Activated CD4-positive, CD25-positive, alpha-beta regulatory T cell (primary cell): ENCODE data around the gene PTBP1.
"Not testable (repeated sequence)": the region's sequence is repeated elsewhere in the genome, so short reads cannot be mapped to it uniquely, and the experiment has no call there.

ENCODE experiments used
- DNase-seq, 4 experiments: peaks; one replicate each; lab custom pipeline; 2025; lab: John Stamatoyannopoulos, UW

Gene PTBP1

DNA sequence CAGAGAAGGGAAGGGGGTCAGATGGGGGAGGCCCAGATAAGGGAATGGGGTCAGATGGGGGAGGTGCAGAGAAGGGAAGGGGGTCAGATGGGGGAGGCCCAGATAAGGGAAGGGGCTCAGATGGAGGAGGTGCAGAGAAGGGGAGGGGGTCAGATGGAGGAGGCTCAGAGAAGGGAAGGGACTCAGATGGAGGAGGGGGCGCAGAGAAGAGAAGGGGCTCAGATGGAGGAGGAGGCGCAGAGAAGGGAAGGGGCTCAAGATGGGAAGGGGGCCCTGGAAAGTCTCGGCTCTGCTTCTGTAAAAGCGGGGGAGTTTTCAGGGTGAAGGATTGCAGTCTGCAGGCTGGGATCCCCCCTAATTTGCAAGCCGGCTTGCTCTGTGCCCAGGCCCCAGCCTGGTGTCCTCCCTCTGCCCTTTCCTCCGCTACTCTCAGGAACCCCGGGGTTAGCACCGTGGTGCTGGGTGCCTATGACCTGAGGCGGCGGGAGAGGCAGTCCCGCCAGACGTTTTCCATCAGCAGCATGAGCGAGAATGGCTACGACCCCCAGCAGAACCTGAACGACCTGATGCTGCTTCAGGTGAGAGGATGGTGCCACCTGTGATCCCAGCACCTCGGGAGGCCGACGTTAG lies 32.0 kb downstream of the PTBP1 start:
- no peak for DNase-seq

DNA sequence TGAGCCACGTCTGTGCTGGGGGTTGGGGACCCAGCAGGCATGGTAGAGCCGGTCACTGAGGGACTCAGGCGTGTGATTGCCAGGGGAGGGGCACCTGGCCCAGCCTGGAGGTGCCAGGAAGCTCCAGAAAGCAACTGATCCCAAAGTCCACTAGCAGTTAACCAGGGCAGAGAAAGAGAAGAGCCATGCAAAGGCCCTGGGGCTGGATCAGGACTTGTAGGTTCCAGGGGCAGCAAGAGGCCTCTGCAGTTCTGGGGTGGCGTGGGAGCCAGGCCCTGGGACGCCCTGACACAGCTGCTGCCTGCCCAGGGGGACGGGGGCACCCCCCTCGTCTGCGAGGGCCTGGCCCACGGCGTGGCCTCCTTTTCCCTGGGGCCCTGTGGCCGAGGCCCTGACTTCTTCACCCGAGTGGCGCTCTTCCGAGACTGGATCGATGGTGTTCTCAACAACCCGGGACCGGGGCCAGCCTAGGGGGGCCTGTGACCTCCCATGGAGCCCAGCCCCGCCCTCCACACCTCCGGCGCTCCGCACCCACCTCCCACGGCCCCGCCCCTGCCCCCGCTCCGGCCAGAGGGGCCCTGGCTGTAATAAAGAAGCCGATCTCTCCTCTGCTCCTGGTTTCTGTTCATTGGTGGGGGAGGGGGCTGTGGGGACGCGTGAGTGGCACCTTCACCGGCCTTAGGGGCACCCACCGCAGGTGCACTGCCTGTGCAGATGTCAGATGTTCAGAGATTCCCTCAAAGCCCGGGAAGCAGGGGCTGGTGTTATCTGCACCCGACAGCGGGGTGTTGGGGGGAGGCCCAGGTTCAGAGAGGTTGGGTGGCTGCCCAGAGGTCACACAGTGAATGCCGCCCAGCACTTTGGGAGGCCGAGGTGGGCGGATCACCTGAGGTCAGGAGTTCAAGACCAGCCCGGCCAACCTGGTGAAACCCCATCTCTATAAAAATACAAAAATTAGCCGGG lies 34.4 kb downstream of the PTBP1 start:
- no peak for DNase-seq

GRCh38 chr19:834216-834615 lies 37.0 kb downstream of the PTBP1 start:
- DNase-seq: no peak

DNA sequence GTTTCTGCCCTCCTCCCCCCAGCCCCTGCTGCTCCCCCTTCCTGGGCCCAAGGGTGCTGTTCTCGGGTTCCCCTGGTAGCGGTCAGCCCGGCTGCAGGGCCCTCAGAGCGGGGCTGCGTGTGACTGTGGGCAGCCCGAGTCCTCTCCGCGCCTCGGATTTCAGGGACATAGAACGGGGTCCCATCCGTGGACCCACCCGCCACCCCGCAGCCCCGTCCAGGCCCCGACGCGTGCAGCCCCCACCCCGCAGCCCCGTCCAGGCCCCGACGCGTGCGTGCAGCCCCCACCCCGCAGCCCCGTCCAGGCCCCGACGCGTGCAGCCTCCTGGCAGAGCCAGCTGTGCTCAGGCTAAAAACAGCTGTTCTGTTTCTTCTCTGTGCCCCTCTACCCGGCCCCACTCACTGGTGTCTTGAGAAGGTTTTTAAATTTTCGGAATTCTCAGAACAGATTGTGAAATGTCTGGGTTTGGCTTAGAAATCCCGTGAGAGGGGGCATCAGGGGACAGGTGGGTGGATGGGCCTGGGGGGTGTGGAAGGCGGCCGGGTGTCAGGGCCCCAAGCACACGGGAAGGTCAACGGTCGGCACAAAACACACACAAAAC lies 38.1 kb downstream of the PTBP1 start:
- DNase-seq: no peak

DNA sequence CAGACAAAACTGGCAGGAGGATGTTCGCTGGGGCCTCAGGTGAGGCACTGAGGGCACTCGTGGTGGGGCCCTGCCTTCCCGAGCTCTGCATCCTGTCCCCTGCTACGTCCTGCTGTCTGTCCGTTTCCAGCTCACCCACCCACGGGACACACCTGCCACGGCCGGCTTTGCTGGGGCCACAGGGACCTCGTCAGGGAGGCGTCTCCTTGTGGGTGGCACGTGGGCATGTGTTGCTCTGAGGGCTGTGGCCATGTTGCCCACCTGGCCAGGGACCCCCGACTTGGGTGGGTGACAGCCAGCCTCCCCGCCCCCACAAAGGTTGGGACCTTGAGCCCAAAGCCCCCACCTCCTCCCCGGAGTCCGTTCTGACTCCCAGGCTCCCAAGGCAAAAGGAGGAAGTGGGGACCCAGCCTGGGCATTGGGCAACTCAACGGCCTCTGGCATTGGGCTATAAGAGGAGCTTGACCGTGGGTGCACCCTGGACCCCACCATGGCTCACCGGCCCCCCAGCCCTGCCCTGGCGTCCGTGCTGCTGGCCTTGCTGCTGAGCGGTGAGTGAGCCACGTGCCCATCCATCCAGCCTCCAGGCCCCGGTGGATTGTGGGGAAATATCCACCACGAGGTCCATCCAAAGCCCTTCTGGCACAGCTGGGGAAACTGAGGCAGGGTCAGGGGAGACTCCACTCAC lies 43.4 kb downstream of the PTBP1 start, which contains the start of gene PRTN3:
Gene PRTN3 (plus strand): TSS at position 481 of the 688 bp plus-strand sequence. CDS start 10 bp downstream, at position 491.
- DNase-seq: no peak

GRCh38 chr19:842802-843179 lies 45.5 kb downstream of the PTBP1 start:
- not testable (repeated sequence) for DNase-seq

DNA sequence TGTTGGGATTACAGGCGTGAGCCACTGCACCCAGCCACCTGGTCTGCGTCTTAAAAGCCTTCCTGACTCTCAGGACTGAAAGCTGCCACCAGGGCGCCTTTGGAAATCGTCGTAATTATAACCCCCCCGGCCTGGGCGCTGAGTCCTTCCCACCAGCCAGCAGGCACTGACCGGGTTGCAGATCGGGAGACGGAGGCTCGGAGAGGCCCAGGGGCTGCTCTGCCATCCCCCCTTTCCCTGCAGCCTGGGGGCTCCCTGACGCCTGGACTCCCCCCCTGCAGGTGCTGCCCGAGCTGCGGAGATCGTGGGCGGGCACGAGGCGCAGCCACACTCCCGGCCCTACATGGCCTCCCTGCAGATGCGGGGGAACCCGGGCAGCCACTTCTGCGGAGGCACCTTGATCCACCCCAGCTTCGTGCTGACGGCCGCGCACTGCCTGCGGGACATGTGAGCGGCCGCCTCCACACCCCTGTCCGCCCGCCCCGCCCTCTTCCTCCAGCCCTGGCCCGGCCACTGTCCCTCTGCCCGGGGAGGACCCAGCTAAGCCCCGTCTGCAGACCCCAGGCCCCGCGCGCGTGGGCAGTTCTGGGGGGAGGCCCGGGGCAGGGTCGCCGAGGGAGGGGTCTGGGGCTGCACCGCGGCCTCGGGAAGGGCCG lies 46.1 kb downstream of the PTBP1 start:
- DNase-seq: no peak

GRCh38 chr19:843836-844545 lies 46.7 kb downstream of the PTBP1 start:
- DNase-seq: no peak

DNA sequence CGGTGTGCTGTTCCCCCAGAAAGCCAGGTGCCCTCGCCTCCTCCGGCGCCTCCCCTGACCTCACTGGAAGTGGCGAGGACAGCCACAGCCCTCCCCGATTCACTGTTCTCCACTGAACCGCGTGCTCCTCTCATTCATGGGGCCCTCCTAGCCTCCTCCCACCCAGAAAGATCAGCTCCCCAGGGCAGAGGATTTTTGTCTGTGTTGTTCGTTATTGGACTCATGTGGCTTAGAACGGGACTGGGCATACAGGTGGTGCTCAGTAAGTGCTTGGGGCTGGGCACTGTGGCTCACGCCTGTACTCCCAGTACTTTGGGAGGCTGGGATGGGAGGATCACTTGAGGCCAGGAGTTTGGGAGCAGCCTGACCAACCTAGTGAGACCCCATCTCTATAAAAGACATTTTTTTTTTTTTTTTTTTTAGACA lies 47.3 kb downstream of the PTBP1 start:
- DNase-seq: no peak

DNA sequence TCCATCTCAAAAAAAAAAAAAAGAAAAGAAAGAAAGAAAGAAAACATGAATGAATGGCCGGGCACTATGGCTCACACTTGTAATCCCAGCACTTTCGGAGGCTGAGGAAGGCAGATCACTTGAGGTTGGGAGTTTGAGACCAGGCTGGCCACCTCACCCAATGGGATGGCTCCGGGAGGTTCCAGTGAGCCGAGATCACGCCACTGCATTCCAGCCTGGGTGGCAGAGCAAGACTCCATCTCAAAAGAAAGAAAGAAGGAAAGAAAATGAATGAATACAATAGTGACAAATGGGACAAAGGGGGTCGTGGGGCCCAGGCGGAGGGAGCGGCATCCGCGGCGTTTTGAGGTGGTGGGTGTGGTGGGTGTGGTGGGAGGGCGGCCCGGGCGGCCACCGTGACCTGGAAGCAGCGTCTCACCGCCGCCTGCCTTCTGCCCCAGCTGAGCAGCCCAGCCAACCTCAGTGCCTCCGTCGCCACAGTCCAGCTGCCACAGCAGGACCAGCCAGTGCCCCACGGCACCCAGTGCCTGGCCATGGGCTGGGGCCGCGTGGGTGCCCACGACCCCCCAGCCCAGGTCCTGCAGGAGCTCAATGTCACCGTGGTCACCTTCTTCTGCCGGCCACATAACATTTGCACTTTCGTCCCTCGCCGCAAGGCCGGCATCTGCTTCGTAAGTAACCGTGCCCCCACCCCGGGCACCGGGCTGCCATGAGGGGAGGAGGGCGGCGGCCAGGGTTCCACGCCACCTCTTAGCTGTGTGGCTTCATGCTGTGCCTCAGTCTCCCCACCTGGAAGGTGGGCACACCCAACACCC lies 48.7 kb downstream of the PTBP1 start:
- no peak for DNase-seq

- no peak for DNase-seq
Measured at GRCh38 chr19:848386-848921, 51.2 kb downstream of the PTBP1 start.

DNA sequence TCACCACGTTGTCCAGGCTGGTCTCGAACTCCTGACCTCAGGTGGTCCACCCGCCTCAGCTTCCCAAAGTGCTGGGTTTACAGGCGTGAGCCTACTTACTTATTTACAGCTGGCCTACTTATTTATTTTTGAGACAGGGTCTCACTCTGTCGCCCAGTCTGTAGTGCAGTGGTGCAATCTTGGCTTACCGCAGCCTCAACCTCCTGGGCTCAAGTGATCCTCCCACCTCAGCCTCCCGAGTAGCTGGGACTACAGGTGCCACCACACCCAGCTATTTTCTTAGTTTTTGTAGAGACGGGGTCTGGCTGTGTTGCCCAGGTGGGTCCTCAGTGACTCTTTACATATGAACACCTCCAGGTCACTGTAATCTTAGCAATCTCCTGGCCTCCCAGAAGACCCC lies 51.9 kb downstream of the PTBP1 start:
- not testable (repeated sequence) for DNase-seq

DNA sequence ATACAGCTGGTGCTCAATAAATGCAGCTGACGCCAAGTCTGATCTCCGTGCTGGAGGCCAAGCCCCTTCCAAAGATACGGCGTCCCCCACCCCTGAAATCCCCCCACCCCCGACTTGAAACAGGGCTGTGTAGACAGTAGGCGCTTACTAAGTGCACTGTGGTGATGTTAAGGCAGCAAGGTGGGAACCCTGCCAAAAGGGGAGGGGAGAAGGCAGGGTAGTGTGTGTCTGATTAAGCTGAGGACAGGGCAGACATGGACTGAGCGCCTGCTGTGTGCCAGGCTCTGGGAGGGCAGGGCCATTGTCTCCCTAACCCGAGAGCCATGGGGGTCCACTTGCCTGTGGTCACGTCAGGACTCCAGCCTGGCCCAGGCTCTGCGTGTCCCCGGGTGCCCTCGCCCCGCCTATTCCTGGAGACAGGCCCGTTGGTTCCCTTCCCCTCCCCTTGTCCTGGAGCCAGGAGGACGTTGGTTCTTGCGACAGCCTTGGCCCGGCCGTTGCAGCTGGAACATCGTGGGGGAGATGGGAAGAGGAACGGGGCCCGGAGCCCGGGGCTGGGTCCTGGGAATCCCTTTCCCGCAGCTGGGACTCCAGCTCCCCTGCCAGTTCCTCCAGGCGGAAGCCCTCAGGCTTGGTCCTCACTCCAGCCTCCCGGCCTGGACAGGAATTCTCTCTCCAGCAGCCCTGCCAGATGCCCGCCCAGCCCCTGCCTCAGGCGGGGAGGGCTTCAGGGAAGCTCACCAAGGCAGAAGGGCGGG lies 53.1 kb downstream of the PTBP1 start:
- no peak for DNase-seq

GRCh38 chr19:850979-851335 lies 53.7 kb downstream of the PTBP1 start:
- DNase-seq: no peak

DNA sequence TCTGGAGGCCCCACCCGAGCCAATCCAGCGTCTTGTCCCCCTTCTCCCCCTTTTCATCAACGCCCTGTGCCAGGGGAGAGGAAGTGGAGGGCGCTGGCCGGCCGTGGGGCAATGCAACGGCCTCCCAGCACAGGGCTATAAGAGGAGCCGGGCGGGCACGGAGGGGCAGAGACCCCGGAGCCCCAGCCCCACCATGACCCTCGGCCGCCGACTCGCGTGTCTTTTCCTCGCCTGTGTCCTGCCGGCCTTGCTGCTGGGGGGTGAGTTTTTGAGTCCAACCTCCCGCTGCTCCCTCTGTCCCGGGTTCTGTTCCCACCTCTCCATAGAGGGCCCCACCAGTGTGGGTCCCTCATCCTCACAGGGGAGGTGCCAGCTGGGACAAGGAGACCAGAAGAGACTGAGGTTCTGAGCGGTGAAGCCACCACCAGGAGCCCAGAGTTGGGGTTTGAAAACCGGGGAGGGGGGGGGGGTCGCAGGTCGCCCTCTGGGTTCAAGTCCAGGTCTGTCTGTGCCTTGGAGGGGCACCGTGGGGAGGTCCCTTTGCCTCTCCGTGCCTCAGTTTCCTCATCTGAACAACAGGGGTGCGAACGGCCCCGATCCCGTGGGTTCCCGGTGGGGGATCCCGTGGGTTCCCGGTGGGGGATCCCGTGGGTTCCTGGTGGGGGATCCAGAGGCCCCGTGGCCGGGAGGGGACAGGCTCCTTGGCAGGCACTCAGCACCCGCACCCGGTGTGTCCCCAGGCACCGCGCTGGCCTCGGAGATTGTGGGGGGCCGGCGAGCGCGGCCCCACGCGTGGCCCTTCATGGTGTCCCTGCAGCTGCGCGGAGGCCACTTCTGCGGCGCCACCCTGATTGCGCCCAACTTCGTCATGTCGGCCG lies 55.1 kb downstream of the PTBP1 start, which contains the start of gene ELANE:
Gene ELANE (plus strand): TSS at position 168 of the 878 bp plus-strand sequence. CDS start 26 bp downstream, at position 194.
- DNase-seq: no peak

DNA sequence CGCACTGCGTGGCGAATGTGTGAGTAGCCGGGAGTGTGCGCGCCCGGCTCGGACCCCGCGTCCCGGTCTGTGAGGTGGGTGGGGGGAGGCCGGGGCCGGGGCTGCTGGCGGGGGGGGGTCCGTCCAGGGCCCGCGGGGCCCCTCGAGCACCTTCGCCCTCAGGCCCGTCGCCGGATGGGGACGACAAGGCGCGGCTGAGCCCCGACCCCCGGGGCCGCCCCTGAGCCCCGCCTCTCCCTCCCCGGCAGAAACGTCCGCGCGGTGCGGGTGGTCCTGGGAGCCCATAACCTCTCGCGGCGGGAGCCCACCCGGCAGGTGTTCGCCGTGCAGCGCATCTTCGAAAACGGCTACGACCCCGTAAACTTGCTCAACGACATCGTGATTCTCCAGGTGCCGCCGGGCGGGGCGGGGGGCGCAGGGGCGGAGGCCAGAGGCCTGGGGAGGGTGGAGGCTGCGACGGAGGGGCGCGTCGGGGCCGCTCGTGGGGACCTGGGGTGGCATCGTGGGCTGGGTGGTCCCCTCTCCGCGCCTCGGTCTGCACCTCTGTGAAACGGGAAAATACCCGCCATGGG lies 55.8 kb downstream of the PTBP1 start:
- no peak for DNase-seq

DNA sequence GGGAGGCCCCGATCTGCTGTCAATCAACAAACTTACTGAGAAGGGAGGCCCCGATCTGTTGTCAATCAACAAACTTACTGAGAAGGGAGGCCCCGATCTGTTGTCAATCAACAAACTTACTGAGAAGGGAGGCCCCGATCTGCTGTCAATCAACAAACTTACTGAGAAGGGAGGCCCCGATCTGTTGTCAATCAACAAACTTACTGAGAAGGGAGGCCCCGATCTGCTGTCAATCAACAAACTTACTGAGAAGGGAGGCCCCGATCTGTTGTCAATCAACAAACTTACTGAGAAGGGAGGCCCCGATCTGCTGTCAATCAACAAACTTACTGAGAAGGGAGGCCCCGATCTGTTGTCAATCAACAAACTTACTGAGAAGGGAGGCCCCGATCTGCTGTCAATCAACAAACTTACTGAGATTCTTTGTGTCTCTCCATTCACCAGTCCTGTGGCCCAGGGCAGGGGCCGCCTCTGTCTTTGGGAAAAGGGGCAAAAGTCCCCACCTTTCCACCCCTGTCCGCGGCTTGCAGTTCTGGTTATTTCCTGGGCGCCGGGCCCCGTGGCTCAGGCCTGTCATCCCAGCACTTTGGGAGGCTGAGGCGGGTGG lies 56.5 kb downstream of the PTBP1 start:
- not testable (repeated sequence) for DNase-seq
